A549 (cell line): Measurements from ENCODE around the gene KCNQ2.

ENCODE experiments used
- CHD4 ChIP-seq: fragments of 200-600 bp; sonication (generic); IDR thresholded peaks from 2 replicates; pipeline ENCODE4 v1.6.1; 2016; ENCODE audit warnings: antibody characterized with exemption, mild to moderate bottlenecking, borderline replicate concordance
- EP300 ChIP-seq, 2 experiments: fragments of >200 bp; sonication (Bioruptor Twin); formaldehyde crosslinking; IDR thresholded peaks; 2 replicates in 1 of 2; 3 replicates in 1 of 2; pipeline ENCODE4 v1.6.1; 2016 to 2017
- MAFK ChIP-seq: fragments of 450-650 bp; IDR thresholded peaks from 2 replicates; pipeline ENCODE4 v1.6.1; 2014; ENCODE audit not compliant: partially characterized antibody
- PHF8 ChIP-seq: fragments of 200-600 bp; sonication (generic); IDR thresholded peaks from 2 replicates; pipeline ENCODE4 v1.6.1; 2016; ENCODE audit warnings: low read depth, mild to moderate bottlenecking, antibody characterized with exemption, moderate library complexity, borderline replicate concordance
- POLR2A ChIP-seq: IDR thresholded peaks from 2 replicates; pipeline ENCODE4 v1.6.1; 2012; ENCODE audit warnings: mild to moderate bottlenecking, low read length
- SMC3 ChIP-seq: fragments of >200 bp; sonication (Bioruptor Twin); formaldehyde crosslinking; IDR thresholded peaks from 3 replicates; pipeline ENCODE4 v1.6.1; 2018; ENCODE audit warnings: inconsistent platforms
- TF ChIP-seq, protein P1 (sequence below): fragments of >200 bp; sonication (Bioruptor Twin); formaldehyde crosslinking; IDR thresholded peaks from 3 replicates; pipeline ENCODE4 v1.5.1; 2016
- TF ChIP-seq, protein P2 (sequence below): fragments of >200 bp; sonication (Bioruptor Twin); formaldehyde crosslinking; IDR thresholded peaks from 2 replicates; pipeline ENCODE4 v1.6.1; 2016
- TF ChIP-seq, protein P3 (sequence below): fragments of 200-600 bp; sonication (generic); IDR thresholded peaks from 2 replicates; pipeline ENCODE4 v1.6.1; 2016; ENCODE audit warnings: antibody characterized with exemption, mild to moderate bottlenecking, moderate library complexity
- TF ChIP-seq, protein P4 (sequence below): fragments of 250-450 bp; sonication (Bioruptor Pico); IDR thresholded peaks from 2 replicates; pipeline ENCODE4 v1.5.0; 2020; ENCODE audit warnings: low read depth, mild to moderate bottlenecking, moderate library complexity
- TF ChIP-seq, protein P5 (sequence below): fragments of 450-650 bp; IDR thresholded peaks from 2 replicates; pipeline ENCODE4 v1.6.1; 2014; ENCODE audit warnings: antibody characterized with exemption

DNA sequence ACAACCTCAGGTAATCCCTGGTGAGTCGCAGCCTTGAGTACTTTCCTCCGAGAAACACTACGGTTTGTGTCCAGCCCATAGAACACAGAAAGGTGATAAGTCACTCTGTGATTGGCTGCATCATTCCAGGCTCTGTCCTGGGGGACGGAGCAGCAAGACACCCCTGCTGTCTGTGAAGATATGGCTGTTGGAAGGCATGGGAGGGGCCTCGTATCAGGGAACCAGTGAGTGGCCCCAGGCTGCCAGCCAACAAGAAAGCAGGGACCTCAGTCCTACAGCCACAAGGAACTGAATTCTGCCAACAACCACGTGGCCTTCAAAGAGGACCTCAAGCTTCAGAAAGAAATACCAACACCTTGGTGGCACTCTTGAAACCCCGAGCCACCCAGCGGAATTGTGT lies 32.8 kb upstream of the KCNQ2 start:
- TF ChIP-seq POLR2A: no peak
- no peak for TF ChIP-seq PHF8
- TF ChIP-seq, protein P1, sequence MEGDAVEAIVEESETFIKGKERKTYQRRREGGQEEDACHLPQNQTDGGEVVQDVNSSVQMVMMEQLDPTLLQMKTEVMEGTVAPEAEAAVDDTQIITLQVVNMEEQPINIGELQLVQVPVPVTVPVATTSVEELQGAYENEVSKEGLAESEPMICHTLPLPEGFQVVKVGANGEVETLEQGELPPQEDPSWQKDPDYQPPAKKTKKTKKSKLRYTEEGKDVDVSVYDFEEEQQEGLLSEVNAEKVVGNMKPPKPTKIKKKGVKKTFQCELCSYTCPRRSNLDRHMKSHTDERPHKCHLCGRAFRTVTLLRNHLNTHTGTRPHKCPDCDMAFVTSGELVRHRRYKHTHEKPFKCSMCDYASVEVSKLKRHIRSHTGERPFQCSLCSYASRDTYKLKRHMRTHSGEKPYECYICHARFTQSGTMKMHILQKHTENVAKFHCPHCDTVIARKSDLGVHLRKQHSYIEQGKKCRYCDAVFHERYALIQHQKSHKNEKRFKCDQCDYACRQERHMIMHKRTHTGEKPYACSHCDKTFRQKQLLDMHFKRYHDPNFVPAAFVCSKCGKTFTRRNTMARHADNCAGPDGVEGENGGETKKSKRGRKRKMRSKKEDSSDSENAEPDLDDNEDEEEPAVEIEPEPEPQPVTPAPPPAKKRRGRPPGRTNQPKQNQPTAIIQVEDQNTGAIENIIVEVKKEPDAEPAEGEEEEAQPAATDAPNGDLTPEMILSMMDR: no peak
- TF ChIP-seq, protein P2, sequence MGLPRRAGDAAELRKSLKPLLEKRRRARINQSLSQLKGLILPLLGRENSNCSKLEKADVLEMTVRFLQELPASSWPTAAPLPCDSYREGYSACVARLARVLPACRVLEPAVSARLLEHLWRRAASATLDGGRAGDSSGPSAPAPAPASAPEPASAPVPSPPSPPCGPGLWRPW: no peak
- no peak for TF ChIP-seq MAFK
- no peak for TF ChIP-seq SMC3
- TF ChIP-seq EP300 (IDR thresholded peaks at IDR 0.05): no peak
- no peak for TF ChIP-seq CHD4
- TF ChIP-seq, protein P3, sequence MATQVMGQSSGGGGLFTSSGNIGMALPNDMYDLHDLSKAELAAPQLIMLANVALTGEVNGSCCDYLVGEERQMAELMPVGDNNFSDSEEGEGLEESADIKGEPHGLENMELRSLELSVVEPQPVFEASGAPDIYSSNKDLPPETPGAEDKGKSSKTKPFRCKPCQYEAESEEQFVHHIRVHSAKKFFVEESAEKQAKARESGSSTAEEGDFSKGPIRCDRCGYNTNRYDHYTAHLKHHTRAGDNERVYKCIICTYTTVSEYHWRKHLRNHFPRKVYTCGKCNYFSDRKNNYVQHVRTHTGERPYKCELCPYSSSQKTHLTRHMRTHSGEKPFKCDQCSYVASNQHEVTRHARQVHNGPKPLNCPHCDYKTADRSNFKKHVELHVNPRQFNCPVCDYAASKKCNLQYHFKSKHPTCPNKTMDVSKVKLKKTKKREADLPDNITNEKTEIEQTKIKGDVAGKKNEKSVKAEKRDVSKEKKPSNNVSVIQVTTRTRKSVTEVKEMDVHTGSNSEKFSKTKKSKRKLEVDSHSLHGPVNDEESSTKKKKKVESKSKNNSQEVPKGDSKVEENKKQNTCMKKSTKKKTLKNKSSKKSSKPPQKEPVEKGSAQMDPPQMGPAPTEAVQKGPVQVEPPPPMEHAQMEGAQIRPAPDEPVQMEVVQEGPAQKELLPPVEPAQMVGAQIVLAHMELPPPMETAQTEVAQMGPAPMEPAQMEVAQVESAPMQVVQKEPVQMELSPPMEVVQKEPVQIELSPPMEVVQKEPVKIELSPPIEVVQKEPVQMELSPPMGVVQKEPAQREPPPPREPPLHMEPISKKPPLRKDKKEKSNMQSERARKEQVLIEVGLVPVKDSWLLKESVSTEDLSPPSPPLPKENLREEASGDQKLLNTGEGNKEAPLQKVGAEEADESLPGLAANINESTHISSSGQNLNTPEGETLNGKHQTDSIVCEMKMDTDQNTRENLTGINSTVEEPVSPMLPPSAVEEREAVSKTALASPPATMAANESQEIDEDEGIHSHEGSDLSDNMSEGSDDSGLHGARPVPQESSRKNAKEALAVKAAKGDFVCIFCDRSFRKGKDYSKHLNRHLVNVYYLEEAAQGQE: no peak
- TF ChIP-seq, protein P4, sequence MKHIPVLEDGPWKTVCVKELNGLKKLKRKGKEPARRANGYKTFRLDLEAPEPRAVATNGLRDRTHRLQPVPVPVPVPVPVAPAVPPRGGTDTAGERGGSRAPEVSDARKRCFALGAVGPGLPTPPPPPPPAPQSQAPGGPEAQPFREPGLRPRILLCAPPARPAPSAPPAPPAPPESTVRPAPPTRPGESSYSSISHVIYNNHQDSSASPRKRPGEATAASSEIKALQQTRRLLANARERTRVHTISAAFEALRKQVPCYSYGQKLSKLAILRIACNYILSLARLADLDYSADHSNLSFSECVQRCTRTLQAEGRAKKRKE (CRISPR knock-in tag): no peak
- TF ChIP-seq, protein P5, sequence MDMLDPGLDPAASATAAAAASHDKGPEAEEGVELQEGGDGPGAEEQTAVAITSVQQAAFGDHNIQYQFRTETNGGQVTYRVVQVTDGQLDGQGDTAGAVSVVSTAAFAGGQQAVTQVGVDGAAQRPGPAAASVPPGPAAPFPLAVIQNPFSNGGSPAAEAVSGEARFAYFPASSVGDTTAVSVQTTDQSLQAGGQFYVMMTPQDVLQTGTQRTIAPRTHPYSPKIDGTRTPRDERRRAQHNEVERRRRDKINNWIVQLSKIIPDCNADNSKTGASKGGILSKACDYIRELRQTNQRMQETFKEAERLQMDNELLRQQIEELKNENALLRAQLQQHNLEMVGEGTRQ: no peak
